GM08714 (cell line): Measurements from ENCODE around the gene TMPRSS3.

Experiments used
- H3K4me3 ChIP-seq: fragments of 200-500 bp; sonication (Bioruptor generic); 2 replicates; pipeline ENCODE4 v1.5.1; 2014; ENCODE audit warnings: mild to moderate bottlenecking, low read length, inconsistent platforms
- ZNF274 ChIP-seq: IDR thresholded peaks from 2 replicates; pipeline ENCODE4 v1.6.1; 2012; ENCODE audit warnings: mild to moderate bottlenecking, low read depth, low read length

Gene TMPRSS3

DNA sequence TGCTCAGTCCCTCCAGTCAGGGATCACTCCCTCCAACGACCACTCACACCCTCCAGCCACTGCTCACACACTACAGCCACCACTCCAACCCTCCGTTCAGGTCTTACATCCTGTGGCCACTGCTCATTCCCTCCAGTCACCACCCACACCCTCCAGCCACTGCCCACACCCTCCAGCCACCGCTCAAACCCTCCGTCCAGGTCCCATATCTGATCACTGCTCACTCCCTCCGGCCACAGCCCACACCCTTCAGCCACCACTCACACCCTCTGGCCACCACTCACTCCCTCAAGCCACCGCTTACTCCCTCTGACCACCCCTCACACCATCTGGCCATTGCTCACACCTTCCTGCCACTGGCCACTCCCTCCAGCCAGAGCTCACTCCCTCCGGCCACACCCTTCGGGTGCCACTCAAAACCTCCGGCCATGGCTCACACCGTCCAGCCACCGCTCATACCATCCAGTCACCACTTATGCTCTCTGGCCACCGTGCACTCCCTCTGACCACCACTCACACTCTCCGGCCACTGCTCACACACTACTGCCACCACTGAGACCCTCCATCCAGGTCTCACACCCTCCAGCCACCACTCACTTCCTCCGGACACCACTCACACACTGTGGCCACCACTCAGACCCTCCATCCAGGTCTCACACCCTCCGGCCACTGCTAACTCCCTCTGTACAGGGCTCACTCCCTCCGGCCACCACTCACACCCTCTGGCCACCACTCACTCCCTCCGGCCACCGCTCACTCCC is 24.8 kb downstream of the TMPRSS3 start:
- no peak for TF ChIP-seq ZNF274
- H3K4me3 ChIP-seq: no peak overlapping the region

DNA sequence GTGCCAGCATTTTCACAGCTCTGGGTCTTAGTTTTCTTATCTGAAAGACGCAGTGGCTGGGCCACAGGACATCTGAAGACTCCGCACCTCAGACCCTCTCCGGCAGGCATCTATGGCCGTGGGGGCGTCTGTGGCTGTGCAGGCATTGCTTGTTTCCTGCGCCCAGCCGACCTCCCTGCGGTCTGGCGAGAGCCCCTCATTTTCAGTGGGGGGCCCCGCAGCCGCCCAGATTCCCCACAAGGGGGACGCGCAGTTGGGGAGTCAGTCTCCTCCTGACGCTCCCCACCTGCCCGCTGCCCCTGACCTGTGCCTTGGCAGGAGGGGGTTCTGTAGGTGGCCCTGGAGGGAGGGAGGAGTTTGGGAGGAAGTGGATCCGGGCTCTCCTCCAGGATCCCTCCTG is 26.0 kb downstream of the TMPRSS3 start:
- H3K4me3 ChIP-seq: no peak overlapping the region
- TF ChIP-seq ZNF274: no peak

GRCh38 chr21:42367367-42368165 is 28.3 kb downstream of the TMPRSS3 start:
- no peak overlapping the region for H3K4me3 ChIP-seq
- no peak for TF ChIP-seq ZNF274

- no peak within 1 kb of the TSS for H3K4me3 ChIP-seq
- no peak for TF ChIP-seq ZNF274
Observed at GRCh38 chr21:42366292-42367010, 29.4 kb downstream of the TMPRSS3 start, which contains the start of gene TFF1. Gene TFF1, minus strand, starts transcription at chr21:42366535. Its CDS starts 40 bp downstream, at chr21:42366495.

DNA sequence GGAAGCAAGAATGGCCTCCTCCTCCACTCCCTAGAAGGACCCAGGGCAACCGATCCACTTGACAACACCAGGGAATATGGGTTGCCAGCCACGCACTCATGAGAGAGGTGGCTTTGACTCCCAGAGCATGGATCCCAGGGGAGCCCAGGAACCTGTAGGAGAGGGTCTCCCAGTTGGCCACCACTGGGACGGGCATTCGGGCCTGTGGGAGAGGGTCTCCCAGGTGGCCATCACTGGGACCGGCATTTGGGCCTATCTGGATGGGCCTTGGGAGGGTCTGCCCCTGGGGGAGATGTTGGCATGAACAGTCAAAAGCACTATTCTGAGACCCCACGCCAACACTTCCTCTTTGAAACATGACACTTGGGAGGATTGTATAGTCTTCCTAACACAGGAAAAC is 30.1 kb downstream of the TMPRSS3 start:
- no peak overlapping the region for H3K4me3 ChIP-seq
- no peak for TF ChIP-seq ZNF274

DNA sequence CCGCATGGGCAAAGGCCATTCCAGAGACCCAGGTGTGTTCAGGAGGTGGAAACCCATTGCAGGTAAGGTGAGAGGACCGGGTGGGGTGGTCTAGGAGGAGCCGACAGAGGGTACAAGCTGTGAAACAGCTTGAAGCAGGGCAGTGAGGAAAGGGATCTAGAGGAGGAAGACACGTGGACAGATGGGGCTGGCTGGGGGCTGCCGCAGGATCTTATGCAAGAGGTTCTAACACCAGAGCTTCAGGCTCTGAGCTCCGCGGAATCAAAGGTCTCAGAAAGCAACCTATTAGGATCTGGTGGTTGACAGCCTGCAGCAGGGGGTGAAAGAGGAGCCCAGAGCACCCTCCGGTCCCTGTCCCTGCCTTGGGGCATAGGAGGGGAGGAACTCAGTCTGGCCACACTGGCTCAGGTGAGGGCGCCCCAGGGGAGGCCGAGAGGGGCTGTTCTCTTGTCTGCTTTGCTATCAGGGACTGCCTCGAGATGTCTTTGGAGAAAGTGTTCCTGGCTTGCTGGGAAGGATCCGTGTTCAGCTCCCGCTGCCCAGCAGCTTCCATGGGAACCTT is 31.5 kb downstream of the TMPRSS3 start:
- no peak overlapping the region for H3K4me3 ChIP-seq
- TF ChIP-seq ZNF274: no peak

DNA sequence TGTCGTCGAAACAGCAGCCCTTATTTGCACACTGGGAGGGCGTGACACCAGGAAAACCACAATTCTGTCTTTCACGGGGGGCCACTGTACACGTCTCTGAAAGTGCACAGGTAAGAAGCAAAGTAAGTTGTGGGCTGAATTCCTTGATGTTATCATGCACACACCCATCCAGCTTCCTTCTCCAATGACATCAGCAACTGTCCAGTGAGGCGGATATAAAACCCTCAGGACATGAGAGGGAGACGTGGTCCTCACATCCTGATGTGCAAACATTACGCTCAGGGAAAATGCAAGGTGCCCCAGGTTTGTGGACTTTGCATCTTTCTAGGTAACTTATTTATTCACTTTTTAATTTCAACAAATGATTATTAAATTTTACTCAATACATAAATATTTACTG is 32.5 kb downstream of the TMPRSS3 start:
- TF ChIP-seq ZNF274: no peak
- H3K4me3 ChIP-seq: no peak overlapping the region

DNA sequence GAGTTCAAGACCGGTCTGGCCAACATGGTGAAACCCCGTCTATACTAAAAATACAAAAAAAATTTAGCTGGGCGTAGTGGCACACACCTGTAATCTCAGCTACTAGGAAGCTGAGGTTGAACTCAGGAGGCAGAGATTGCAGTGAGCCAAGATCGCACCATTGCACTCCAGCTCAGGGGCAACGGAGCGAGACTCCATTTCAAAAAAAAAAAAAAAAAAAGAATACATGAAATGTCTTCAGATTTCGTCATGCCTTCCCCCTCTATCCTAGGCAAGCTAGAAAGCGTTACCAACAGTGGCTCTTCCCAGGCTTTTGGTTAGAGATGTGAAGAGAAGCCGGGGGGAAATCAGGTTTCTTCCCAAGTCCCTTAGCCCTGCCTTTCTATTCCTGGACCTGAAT is 33.2 kb downstream of the TMPRSS3 start:
- no peak for TF ChIP-seq ZNF274
- no peak overlapping the region for H3K4me3 ChIP-seq

DNA sequence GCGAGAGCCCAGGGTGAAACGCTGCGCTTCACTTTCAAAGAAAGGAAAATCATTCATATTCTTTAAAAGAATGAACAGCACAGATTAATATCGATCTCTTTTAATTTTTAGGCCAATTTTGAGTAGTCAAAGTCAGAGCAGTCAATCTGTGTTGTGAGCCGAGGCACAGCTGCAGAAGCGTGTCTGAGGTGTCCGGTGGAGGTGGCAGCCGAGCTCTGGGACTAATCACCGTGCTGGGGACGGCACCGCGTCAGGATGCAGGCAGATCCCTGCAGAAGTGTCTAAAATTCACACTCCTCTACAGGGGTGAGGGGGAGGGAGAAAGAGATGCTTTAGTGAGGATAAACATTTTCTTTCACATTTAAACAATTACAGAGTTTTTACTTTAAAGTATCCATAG is 33.7 kb downstream of the TMPRSS3 start:
- H3K4me3 ChIP-seq: no peak overlapping the region
- TF ChIP-seq ZNF274: no peak

- no peak for TF ChIP-seq ZNF274
- H3K4me3 ChIP-seq: no peak overlapping the region
Observed at GRCh38 chr21:42361286-42361685, 34.6 kb downstream of the TMPRSS3 start.

DNA sequence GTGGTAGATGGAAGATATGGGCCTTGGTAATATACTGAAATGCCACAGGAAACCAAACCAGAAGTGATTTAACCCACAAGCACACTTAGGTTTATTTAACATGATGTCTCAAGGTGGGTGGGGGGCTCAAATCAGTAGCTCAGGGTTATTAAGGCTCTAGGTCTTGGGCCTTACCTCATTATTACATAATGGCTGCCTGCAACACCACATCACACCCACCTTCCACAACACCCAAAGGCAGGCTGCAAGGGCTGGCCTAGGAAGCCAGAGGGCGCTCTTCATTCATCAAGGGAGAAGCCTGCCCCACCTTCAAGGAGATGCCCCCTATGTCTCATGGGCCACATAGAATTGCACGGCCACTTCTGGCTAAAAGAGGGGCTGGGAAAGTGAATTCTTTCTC is 35.5 kb downstream of the TMPRSS3 start:
- H3K4me3 ChIP-seq: no peak overlapping the region
- no peak for TF ChIP-seq ZNF274

DNA sequence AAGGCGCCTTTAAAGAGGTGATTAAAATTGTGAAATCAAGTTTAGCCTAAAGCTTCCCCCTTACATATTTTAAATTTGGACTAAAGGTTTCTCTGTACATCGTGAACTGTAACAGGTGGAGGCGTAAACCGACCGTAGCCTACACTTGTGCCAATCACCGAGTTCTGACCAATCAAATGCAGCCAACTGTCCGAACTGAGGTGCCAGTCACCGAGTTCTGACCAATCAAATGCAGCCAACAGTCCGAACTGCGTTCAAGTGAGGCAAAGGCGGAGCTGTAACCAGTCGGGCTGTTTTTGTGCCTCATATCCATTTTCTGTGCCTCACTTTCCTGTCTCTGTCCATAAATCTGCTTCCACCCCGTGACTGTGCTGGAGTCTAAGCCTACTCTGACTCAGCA is 36.9 kb downstream of the TMPRSS3 start:
- H3K4me3 ChIP-seq: no peak overlapping the region
- TF ChIP-seq ZNF274: no peak

- H3K4me3 ChIP-seq: no peak overlapping the region
- no peak for TF ChIP-seq ZNF274
Observed at GRCh38 chr21:42358261-42358660, 37.6 kb downstream of the TMPRSS3 start.

DNA sequence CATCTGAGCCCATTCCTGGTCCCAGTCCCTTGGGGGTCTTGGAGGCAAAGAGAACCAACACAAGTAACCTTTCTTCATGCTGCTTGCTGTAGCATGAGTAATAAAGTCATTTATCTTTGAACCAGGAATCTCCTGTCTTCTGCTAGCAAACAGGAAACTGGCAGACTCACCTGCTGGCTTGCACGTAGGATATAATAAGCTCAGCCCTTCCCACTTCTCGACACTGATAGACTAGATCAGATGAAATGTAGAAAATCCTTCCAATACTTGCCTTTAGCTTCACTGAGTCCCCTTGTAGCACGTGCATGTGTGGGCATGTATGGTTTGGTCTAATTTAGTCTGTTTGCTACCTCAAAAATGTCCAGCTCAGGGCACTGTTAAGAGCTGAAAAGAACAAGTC is 38.5 kb downstream of the TMPRSS3 start:
- TF ChIP-seq ZNF274: no peak
- H3K4me3 ChIP-seq: no peak overlapping the region
